ENCODE measurements around the gene PPP1R1A. TPM values are rescaled to one million over a fixed set of nuclear protein-coding genes. Genes with fewer than 3 reads are reported as not detected.

The PPP1R1A gene
- total RNA-seq, 4 donors from 2014 or later: 115 to 168 (median 145) TPM

DNA sequence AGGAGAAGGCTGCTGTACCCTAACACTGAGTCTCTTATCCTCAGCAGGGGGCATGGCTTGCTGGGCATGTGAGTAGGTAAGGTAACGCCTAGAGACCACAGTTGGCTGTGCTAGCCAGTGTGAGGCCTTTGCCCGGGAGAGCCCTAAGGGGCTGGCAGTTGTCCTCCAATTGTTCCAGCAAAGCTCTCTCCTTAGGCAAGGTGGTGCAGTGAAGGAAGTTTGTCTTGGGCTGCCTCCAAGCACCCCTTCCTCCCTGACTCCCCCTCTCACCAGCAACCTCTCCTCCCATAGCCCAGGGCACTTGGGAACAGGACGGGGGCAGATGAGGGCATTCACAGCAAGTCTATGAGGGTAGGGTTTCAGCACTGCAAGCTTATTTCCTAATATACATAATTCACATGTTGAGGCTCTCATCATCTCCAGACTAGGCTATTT, 23.3 kb upstream of the PPP1R1A start:
- ATAC-seq (ENCODE audit: low FRiP score) (no peak), DNase-seq (ENCODE audit: low spot score) (no peak)
- TF ChIP-seq, protein P1, sequence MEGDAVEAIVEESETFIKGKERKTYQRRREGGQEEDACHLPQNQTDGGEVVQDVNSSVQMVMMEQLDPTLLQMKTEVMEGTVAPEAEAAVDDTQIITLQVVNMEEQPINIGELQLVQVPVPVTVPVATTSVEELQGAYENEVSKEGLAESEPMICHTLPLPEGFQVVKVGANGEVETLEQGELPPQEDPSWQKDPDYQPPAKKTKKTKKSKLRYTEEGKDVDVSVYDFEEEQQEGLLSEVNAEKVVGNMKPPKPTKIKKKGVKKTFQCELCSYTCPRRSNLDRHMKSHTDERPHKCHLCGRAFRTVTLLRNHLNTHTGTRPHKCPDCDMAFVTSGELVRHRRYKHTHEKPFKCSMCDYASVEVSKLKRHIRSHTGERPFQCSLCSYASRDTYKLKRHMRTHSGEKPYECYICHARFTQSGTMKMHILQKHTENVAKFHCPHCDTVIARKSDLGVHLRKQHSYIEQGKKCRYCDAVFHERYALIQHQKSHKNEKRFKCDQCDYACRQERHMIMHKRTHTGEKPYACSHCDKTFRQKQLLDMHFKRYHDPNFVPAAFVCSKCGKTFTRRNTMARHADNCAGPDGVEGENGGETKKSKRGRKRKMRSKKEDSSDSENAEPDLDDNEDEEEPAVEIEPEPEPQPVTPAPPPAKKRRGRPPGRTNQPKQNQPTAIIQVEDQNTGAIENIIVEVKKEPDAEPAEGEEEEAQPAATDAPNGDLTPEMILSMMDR (IDR thresholded peaks at IDR 0.05): no peak

DNA sequence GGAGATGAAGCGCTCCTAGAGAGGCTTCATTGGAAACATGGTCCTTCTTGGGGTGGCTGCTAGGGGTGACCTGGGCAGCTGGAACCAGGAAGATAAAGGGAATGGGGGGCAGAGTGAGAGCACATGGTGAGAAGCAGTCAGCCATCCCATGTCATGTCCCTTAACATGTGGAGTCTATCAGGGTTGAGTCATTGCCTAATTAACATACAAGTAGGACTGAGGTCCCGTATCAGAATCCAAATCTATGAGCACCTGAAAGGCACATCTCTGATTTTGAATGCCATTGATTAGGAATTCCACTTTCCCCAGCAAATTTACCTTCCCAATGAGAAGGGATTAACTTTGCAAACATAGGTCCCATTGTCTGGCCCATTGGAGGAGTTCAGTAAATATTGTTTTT, 20.3 kb upstream of the PPP1R1A start:
- TF ChIP-seq, protein P1 (IDR thresholded peaks at IDR 0.05): no peak
- no peak for DNase-seq (ENCODE audit: low spot score)
- ATAC-seq (ENCODE audit: low FRiP score): no peak

DNA sequence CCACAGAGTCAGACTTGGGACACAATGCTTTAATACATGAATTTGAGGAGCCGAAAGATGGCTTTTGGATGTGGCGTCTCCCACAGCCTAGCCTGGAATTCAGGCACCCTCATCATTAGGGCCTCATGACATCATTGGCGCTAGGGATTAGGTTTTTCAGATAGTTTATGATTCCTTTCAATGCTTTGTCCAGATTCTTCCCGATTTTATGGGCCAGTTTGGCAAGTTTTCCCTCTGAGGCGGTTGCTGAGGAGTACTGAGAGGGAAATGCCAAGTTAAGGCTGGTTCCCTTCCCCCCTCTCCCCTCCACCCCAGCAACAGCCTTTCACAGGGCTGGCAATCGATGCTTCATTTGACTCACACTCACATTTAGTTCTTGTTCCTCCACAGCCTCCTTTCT, 19.7 kb upstream of the PPP1R1A start:
- no peak for DNase-seq (ENCODE audit: low spot score)
- TF ChIP-seq, protein P1 (IDR thresholded peaks at IDR 0.05): no peak
- ATAC-seq (ENCODE audit: low FRiP score): no peak

DNA sequence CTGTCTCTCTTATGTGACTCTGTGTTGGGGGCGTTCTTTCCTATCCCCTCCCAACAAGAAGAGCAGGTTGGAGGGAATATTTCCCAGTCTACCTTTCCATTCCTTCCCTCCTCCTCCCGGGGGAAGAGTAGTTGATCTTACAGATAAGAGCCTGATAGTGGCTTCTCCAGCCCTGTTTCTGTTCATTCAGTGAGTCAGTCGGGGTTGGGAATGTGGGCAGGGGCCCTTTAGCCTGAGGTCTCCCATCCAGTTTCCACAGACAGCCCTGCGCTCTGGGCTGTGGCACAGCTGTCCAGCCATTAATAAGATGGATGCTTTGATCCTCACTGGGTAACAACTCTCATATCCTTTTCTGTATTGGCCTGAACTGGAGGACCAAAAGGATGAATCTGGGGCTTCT, 18.1 kb upstream of the PPP1R1A start:
- DNase-seq (ENCODE audit: low spot score) (no peak), ATAC-seq (ENCODE audit: low FRiP score) (no peak)
- TF ChIP-seq, protein P1 (IDR thresholded peaks at IDR 0.05): no peak

DNA sequence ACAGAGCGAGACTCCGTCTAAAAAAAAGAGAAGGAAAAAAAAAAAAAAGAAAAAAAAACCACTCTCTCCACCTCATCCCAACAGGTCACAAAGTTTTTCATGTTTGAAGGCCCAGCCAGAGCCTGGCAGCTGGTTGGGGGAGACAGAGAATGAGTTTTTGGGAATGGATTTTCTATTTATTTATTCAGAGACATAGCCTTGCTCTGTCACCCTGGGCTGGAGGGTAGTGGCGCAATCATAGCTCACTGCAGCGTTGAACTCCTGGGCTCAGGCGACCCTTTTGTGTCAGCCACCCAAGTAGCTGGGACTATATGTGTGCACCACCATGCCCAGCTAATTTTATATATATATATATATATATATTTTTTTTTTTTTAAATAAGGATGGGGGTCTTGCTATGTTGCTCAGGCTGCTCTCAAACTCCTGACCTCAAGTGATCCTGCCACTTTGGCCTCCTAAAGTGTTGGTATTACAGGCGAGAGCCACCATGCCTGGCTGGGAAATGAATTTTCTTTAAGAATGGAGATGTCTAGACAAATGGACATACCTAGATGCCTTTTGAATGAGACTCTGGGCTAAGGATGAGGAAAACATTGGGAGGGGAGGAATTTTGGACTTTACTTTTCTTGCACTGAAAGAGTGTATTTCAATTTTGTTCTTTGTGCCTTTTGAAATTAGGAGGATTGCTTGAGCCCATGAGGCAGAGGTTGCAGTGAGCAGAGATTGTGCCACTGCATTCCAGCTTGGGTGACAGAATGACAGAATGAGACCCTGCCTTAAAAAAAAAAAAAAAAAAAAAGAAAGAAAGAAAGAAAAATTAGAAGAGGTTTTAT, 16.9 kb upstream of the PPP1R1A start:
- TF ChIP-seq, protein P1 (IDR thresholded peaks at IDR 0.05): no peak
- DNase-seq (ENCODE audit: low spot score) (no peak), ATAC-seq (ENCODE audit: low FRiP score) (no peak)

DNA sequence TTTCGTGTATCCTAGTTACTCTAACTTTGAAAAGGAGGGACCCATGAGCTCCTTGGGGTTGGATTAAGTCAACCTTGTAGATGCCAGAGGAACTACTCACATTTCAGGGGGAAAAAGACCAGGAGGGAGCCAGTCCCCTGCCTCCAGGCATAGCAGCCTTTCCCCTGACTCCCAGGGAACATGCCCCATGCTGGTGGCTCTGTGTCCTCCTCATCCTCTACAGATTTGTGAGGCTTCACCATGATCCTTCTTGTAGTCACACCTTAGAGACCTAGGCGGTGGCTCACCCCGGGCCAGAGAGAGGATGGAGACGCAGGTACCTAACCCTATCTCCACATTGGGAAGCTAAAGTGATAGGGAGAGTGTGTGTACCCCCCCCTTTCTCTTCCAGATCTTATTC, 16.0 kb upstream of the PPP1R1A start:
- TF ChIP-seq, protein P1 (IDR thresholded peaks at IDR 0.05): no peak
- ATAC-seq (ENCODE audit: low FRiP score): no peak
- DNase-seq (ENCODE audit: low spot score): no peak

DNA sequence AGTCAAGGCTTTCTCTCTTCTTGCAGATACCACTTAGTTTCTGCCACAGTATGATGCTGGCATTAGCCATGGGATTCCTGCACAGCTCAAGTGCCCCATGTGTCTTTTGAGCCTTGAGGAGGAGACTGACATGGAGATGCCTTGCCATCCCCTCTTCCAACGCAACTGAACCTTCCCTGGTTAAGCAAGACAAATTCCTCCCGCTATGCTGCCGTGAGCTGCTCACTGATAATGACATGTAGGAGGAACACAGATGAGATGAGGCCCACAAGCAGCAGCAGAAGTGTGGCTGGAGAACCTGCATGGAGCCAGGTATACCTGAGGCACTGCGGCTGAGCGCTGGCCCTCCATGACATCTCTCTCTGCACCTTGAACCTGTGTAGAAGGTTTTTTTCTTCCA, 15.4 kb upstream of the PPP1R1A start:
- DNase-seq (ENCODE audit: low spot score) (no peak), ATAC-seq (ENCODE audit: low FRiP score) (no peak)
- TF ChIP-seq, protein P1 (IDR thresholded peaks at IDR 0.05): no peak

Measured in omental fat pad (tissue), 4 donors.